ENCODE data around the gene KCNQ1. TPM values are rescaled to one million over a fixed set of nuclear protein-coding genes. Genes with fewer than 3 reads are reported as not detected.

The KCNQ1 gene
- total and polyA plus RNA-seq, 9 of the 15 experiments (the other 6 are each of a cell fraction or from before 2014, with no cell fraction given) = 0.44 TPM; not detected in 8

DNA sequence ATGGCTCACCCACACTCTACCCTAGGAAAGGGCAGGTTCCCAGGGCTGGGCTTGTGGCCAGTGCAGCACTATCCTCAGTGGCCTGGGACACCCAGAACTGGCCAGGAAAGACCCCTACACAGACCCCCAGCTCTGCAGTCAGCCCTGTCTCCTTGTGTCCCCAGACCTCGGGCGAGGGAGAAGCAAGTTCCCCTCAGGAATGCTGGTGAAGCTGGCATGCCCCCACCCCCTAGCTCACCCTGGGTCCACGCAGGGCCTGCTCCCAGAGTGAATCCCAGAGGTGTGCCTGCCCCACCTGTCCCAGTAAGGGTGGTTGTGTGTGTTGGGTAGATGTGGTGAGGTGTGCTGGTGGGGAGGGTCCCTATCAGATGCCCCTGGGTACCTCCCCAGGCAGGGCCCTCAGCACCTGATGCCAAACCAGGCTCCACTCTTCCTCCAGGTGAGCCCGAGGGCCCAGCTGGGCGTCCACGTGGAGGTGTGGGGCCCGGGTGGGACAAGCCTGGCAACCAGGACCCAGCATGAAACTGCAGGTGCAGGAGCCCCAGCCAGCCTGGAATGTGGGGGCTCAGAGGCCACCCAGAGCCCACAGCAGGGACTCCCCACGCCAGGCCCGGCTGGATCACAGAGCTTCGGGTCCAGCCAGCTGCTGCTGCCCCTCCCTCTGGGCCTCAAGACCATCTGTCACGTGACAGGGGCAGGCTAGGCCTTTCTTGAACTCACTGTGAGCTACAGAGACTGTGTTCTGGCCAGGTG lies 303.4 kb downstream of the KCNQ1 start:
- Histone ChIP-seq H3K4me1 (replicated peaks in 1 of 2; ENCODE audit: control insufficient read depth in 2 of 2, insufficient read depth in 2 of 2, low read length in 2 of 2) (peaks cover 21 to 48% of the 10 kb centered on the region in 2 experiments; a peak in 4 of 5 replicates), H3K27me3 (ENCODE audit: control insufficient read depth in 2 of 2, insufficient read depth in 2 of 2, low read length in 2 of 2) (no peaks in the 10 kb centered on the region; a peak in 1 of 5 replicates), H3K9ac (ENCODE audit: insufficient read depth in 1 of 2, low read depth in 2 of 2, low read length in 2 of 2) (peak overlapping the region; percentile 37 to 80; a peak in 3 of 4 replicates), H2AFZ (ENCODE audit: low read depth, low read length) (peak overlapping the region; percentile 70), H3K4me2 (ENCODE audit: insufficient read depth, low read length) (peak overlapping the region; percentile 48), H3K27ac (ENCODE audit: extremely low read depth, low read depth, low read length) (peak overlapping the region; percentile 20; the same call in 1 of the 3 replicates), H4K20me1 (replicated peaks; ENCODE audit: control insufficient read depth, insufficient read depth, low read length) (no peaks in the 10 kb centered on the region), H3K9me3 (replicated peaks; ENCODE audit: control insufficient read depth, insufficient read depth, low read depth, low read length) (no peaks in the 10 kb centered on the region), H3K36me3 (ENCODE audit: control insufficient read depth, insufficient read depth, low read length) (no peaks in the 10 kb centered on the region), H3K9me1 (ENCODE audit: control insufficient read depth, insufficient read depth, low read length) (no peaks in the 10 kb centered on the region), H3K79me2 (ENCODE audit: control insufficient read depth, insufficient read depth, low read length) (no peaks in the 10 kb centered on the region), H3K4me3 (no peak overlapping the region)
- POLR2A ChIA-PET = interaction anchor here (0.6 to 1.4 kb wide), 3 partner anchors 33 to 182 kb away, joined by 3 to 4 read pairs (median 3); partner anchors contain the start of gene KCNQ1OT1
- in situ Hi-C loops (cut with MboI) = no loop called here
- 71% methylated on average over 6 of the region's 11 CpGs for WGBS (ENCODE audit: insufficient coverage, low coverage, missing lambda C conversion rate)
- DNase-seq (ENCODE audit: extremely low read depth in 1 of 4, low spot score in 3 of 4) (no peak), FAIRE-seq (no peak), ATAC-seq (no peak; the same call in 2 of the 3 replicates)
- intact Hi-C loops (cut with micrococcal nuclease) = no loop called here
- BruUV-seq (replicated peaks) = no TSS peak
- CTCF ChIA-PET (ENCODE audit: low intra/inter-chr PET ratio) = no interaction called here
- TF ChIP-seq RAD51 (IDR thresholded peaks at IDR 0.05; ENCODE audit: borderline replicate concordance, low read depth) (peak; percentile 85), HIVEP1 (CRISPR knock-in tag; IDR thresholded peaks at IDR 0.05) (no peak), PHF8 (IDR thresholded peaks at IDR 0.05; ENCODE audit: borderline replicate concordance, low read length) (no peak), ZNF146 (CRISPR knock-in tag; IDR thresholded peaks at IDR 0.05; ENCODE audit: unreplicated experiment) (no peak), PHF21A (IDR thresholded peaks at IDR 0.05; ENCODE audit: borderline replicate concordance, low read depth) (no peak), RBM22 (IDR thresholded peaks at IDR 0.05; ENCODE audit: low read depth, low read length, poor library complexity, severe bottlenecking) (no peak), RBFOX2 (IDR thresholded peaks at IDR 0.05; ENCODE audit: low read depth, low read length) (no peak), CBFB (CRISPR knock-in tag; IDR thresholded peaks at IDR 0.05) (0 out of 2 replicates have a peak, but pooled peaks have one; percentile 24), HLTF (IDR thresholded peaks at IDR 0.05) (no peak), RBBP5 (IDR thresholded peaks at IDR 0.05; ENCODE audit: borderline replicate concordance, insufficient read depth, low read length, poor library complexity, severe bottlenecking) (no peak), ELF1 (tag; IDR thresholded peaks at IDR 0.05) (no peak), TCF7 (IDR thresholded peaks at IDR 0.05; ENCODE audit: borderline replicate concordance) (no peak), BHLHE40 (IDR thresholded peaks at IDR 0.05; ENCODE audit: low read length) (peak; percentile 52; the same call in 1 of the 2 replicates), PHB2 (IDR thresholded peaks at IDR 0.05; ENCODE audit: low read depth) (no peak), YBX1 (IDR thresholded peaks at IDR 0.05) (no peak)
- TF ChIP-seq, protein P1, sequence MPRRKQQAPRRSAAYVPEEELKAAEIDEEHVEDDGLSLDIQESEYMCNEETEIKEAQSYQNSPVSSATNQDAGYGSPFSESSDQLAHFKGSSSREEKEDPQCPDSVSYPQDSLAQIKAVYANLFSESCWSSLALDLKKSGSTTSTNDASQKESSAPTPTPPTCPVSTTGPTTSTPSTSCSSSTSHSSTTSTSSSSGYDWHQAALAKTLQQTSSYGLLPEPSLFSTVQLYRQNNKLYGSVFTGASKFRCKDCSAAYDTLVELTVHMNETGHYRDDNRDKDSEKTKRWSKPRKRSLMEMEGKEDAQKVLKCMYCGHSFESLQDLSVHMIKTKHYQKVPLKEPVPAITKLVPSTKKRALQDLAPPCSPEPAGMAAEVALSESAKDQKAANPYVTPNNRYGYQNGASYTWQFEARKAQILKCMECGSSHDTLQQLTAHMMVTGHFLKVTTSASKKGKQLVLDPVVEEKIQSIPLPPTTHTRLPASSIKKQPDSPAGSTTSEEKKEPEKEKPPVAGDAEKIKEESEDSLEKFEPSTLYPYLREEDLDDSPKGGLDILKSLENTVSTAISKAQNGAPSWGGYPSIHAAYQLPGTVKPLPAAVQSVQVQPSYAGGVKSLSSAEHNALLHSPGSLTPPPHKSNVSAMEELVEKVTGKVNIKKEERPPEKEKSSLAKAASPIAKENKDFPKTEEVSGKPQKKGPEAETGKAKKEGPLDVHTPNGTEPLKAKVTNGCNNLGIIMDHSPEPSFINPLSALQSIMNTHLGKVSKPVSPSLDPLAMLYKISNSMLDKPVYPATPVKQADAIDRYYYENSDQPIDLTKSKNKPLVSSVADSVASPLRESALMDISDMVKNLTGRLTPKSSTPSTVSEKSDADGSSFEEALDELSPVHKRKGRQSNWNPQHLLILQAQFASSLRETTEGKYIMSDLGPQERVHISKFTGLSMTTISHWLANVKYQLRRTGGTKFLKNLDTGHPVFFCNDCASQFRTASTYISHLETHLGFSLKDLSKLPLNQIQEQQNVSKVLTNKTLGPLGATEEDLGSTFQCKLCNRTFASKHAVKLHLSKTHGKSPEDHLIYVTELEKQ (CRISPR knock-in tag; IDR thresholded peaks at IDR 0.05) = no peak
- TF ChIP-seq, protein P2, sequence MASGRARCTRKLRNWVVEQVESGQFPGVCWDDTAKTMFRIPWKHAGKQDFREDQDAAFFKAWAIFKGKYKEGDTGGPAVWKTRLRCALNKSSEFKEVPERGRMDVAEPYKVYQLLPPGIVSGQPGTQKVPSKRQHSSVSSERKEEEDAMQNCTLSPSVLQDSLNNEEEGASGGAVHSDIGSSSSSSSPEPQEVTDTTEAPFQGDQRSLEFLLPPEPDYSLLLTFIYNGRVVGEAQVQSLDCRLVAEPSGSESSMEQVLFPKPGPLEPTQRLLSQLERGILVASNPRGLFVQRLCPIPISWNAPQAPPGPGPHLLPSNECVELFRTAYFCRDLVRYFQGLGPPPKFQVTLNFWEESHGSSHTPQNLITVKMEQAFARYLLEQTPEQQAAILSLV (tag; IDR thresholded peaks at IDR 0.05) = no peak
- TF ChIP-seq, protein P3, sequence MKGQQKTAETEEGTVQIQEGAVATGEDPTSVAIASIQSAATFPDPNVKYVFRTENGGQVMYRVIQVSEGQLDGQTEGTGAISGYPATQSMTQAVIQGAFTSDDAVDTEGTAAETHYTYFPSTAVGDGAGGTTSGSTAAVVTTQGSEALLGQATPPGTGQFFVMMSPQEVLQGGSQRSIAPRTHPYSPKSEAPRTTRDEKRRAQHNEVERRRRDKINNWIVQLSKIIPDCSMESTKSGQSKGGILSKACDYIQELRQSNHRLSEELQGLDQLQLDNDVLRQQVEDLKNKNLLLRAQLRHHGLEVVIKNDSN (CRISPR knock-in tag; IDR thresholded peaks at IDR 0.05) = peak; percentile 68
